Muscle of leg (tissue), 11 donors: ENCODE results near the gene LACTBL1. TPM values are rescaled to one million over a fixed set of nuclear protein-coding genes. Genes with fewer than 3 reads are reported as not detected.

Source experiments
- DNase-seq: peaks from one replicate; pipeline ENCODE4 v3.0.0; 2013
- H3K27ac ChIP-seq: one replicate; pipeline ENCODE4 v1.5.1; 2013; ENCODE audit warnings: mild to moderate bottlenecking, low read length, control low read depth
- H3K27me3 ChIP-seq: one replicate; pipeline ENCODE4 v1.6.1; 2013; ENCODE audit warnings: low read length; ENCODE audit not compliant: control insufficient read depth, insufficient read depth
- H3K36me3 ChIP-seq: one replicate; pipeline ENCODE4 v1.6.1; 2013; ENCODE audit warnings: low read length; ENCODE audit not compliant: control insufficient read depth, insufficient read depth
- H3K4me1 ChIP-seq: one replicate; pipeline ENCODE4 v1.6.1; 2013; ENCODE audit warnings: low read length; ENCODE audit not compliant: control insufficient read depth, insufficient read depth
- H3K4me3 ChIP-seq: one replicate; pipeline ENCODE4 v1.5.1; 2013; ENCODE audit warnings: low read length, control low read depth
- H3K9me3 ChIP-seq: replicated peaks from 2 replicates; pipeline ENCODE4 v1.6.1; 2013; ENCODE audit warnings: low read depth, low read length; ENCODE audit not compliant: control insufficient read depth
- WGBS: methylation state at CpG from one replicate; pipeline ENCODE4 v1.1.5; 2013; ENCODE audit warnings: missing lambda C conversion rate; ENCODE audit not compliant: insufficient coverage; 5-methylcytosine and 5-hydroxymethylcytosine counted together
- polyA plus RNA-seq, 8 donors: library from polyadenylated mRNA; unstranded; fragments of 120-200 nt; gene quantifications; one replicate each; pipeline versions ENCODE4 v1.2.1 to v1.2.3, GENCODE V29; 2013; ENCODE audit warnings: inconsistent platforms in 1 of 8, low replicate concordance in 1 of 8; ENCODE audit not compliant: insufficient read length in 8 of 8, insufficient read depth in 1 of 8
- total RNA-seq: library from RNA; stranded (reverse); fragments of 120-200 nt; gene quantifications from one replicate; pipeline ENCODE4 v1.2.4, GENCODE V29; 2013

LACTBL1 gene
- total and polyA plus RNA-seq, 9 donors, result not detected

DNA sequence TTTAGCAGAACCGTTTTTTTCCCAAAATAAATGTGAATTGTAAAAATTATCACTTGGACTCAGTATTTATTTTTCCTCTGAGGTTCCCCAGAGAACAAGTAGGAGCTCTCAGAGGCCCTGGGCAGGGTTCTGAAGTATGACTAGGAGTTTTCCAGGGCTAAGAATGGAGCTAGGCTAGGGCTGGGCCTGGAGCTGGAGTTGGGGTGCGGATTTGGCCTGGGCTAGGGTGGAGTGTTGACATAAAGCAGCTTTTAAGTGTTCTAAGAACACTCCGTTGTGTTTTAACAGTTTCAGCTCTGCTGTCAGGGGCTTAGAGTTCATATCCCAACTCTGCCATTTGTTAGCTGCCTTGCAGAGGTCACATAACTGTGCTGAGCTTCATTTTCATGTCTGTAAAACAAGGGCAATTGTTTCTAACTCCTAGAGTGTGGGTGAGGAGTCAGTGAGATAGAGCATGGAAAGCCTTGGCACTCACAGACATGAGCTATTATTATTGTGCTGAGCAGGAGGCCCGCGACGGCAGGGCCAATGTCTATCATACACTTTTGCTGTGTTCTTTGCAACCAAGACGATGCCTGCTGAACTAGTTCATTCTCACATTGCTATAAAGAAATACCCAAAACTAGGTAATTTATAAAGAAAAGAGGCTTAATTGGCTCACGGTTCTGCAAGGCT, 51.1 kb downstream of the LACTBL1 start:
- Histone ChIP-seq H3K4me1 (peaks cover 18% of the 10 kb centered on the region), H3K9me3 (no peaks in the 10 kb centered on the region), H3K27me3 (peaks cover 2% of the 10 kb centered on the region), H3K27ac (no peak overlapping the region), H3K4me3 (no peak overlapping the region), H3K36me3 (no peaks in the 10 kb centered on the region)
- DNase-seq, result no peak
- 80% methylated on average over 2 of the region's 8 CpGs for WGBS

DNA sequence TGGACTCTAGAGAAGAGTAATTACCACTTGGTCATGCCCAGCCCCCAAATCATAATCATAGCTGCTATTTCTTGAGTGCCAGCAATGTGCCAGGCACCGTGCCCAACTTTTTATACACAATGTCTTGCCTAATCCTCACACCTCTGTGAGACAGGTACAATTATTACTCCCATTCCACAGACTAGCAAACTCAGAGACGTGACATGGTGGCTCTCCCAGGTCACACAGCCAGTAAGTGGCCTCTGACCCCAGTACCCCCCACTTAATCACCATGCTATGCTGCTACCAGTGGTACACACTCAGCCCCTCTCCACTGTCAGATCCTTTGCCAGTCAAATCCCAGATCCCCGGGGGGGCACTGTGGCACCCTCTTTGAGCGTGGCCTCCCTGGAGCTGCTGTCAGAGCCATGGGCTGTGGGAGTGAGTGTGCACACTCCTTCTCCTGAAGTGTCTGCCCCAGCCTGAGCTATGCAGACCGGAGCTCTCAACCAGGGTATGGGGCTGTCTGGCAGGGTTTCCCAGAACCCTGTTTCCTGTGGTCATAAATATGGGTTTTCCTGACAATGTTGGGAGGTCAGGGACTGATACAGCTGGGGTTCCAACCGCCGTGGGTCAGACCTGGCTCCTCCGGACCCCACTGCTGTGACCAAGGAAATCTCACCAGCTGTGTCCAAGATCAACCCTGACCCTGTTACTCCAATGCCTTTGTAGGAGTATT, 51.8 kb downstream of the LACTBL1 start:
- Histone ChIP-seq H3K36me3 (no peaks in the 10 kb centered on the region), H3K27me3 (peaks cover 2% of the 10 kb centered on the region), H3K4me1 (peaks cover 24% of the 10 kb centered on the region), H3K9me3 (no peaks in the 10 kb centered on the region), H3K4me3 (no peak overlapping the region), H3K27ac (no peak overlapping the region)
- DNase-seq, result no peak
- WGBS, result 74% methylated on average over 5 of the region's 8 CpGs

GRCh38 chr1:22920026-22920733, 52.5 kb downstream of the LACTBL1 start:
- H3K36me3 ChIP-seq, result no peaks in the 10 kb centered on the region
- H3K4me3 ChIP-seq, result no peak overlapping the region
- WGBS, result 65% methylated on average over 4 of the region's 6 CpGs
- DNase-seq, result no peak
- H3K27ac ChIP-seq, result no peak overlapping the region
- H3K27me3 ChIP-seq, result peaks cover 2% of the 10 kb centered on the region
- H3K4me1 ChIP-seq, result peaks cover 30% of the 10 kb centered on the region
- H3K9me3 ChIP-seq, result no peaks in the 10 kb centered on the region

DNA sequence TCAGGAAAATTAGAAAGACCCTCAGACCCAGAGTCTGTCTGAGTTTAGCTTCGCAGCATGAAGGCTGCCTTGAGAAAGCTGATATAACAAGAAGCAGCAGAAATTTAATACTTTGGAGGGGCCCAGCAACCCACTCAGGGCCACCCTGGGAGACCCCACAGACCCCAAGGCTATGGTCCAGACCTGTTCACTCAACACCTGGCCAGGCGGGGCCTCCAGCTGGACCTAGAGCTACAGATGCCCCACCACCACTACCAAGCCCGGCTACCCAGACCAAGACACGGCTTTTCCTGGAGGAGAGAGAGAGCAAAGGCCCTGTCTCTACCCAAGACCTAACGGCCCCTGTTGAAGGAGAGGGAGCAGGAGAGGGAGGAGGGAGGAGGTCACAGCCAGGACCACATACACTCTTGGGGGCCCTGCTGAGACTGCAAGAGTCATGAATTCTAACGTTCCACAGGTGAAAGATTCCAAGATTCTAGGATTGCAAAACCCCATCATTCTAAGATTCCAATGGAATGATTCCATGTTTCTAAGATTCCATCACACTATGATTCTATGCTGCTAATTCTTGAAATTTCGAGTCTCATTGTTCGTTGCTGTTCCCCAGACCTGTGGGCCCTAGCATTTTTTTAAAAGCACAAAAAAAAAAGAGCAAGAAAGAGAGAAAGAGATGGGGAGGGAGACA, 53.2 kb downstream of the LACTBL1 start:
- no peaks in the 10 kb centered on the region for H3K36me3 ChIP-seq
- peaks cover 30% of the 10 kb centered on the region for H3K4me1 ChIP-seq
- DNase-seq, result no peak
- H3K27me3 ChIP-seq, result peaks cover 2% of the 10 kb centered on the region
- 67% methylated on average over 2 of the region's 8 CpGs for WGBS
- no peak overlapping the region for H3K4me3 ChIP-seq
- H3K27ac ChIP-seq, result no peak overlapping the region
- no peaks in the 10 kb centered on the region for H3K9me3 ChIP-seq

- DNase-seq, result no peak
- Histone ChIP-seq H3K27ac (no peak overlapping the region), H3K36me3 (no peaks in the 10 kb centered on the region), H3K4me3 (no peak overlapping the region), H3K9me3 (no peaks in the 10 kb centered on the region), H3K4me1 (peaks cover 37% of the 10 kb centered on the region), H3K27me3 (peaks cover 2% of the 10 kb centered on the region)
- WGBS, result 66% methylated on average over 2 of the region's 4 CpGs
Observed at GRCh38 chr1:22918644-22919043, 54.0 kb downstream of the LACTBL1 start.

- Histone ChIP-seq H3K27me3 (peaks cover 1% of the 10 kb centered on the region), H3K4me1 (peaks cover 42% of the 10 kb centered on the region), H3K27ac (no peak overlapping the region), H3K4me3 (no peak overlapping the region), H3K36me3 (no peaks in the 10 kb centered on the region), H3K9me3 (no peaks in the 10 kb centered on the region)
- 84% methylated on average over 5 of the region's 5 CpGs for WGBS
- DNase-seq, result no peak
Observed at GRCh38 chr1:22917989-22918388, 54.7 kb downstream of the LACTBL1 start.

GRCh38 chr1:22916471-22916820, 56.2 kb downstream of the LACTBL1 start:
- Histone ChIP-seq H3K27ac (peak overlapping the region; percentile 51), H3K36me3 (peaks cover 9% of the 10 kb centered on the region), H3K9me3 (no peaks in the 10 kb centered on the region), H3K27me3 (no peaks in the 10 kb centered on the region), H3K4me1 (peaks cover 42% of the 10 kb centered on the region), H3K4me3 (no peak overlapping the region)
- WGBS, result 82% methylated on average over 4 of the region's 12 CpGs
- DNase-seq, result peak; percentile 80

DNA sequence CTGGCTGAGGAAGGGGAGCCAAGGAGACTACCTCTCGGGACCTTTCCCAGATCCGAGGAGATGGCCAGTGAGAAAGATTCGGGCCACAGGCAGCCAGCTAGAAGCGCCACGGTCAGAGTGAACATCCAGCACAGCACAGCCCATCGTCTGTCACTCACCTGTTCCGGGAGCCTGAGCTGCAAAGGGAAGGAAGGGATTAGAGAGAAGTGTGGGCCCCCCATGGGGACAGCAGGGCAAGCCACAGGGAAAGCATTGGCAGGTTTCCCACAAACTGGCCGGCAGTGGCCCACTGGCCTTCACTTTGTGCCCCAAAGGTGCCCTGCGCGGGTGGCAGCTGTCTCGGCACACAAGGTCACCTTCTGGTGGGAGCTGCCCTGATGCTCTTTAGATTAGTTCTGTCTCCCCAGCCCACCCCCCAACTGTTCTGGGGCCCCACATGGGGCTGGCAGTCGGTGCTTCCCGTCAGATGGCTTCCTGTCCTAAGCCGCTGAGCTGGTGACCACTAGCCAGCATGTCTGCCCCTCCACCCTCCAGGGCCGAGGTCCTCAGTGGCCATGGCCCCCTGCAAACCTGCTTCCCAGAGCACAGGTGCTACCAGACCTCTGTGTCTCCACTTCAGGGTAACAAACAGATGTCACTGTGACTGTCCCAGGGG, 56.7 kb downstream of the LACTBL1 start:
- H3K9me3 ChIP-seq, result no peaks in the 10 kb centered on the region
- peak overlapping the region; percentile 35 for H3K27ac ChIP-seq
- H3K36me3 ChIP-seq, result peaks cover 9% of the 10 kb centered on the region
- DNase-seq, result no peak
- WGBS, result 51% methylated on average over 12 of the region's 15 CpGs
- no peak overlapping the region for H3K4me3 ChIP-seq
- peaks cover 42% of the 10 kb centered on the region for H3K4me1 ChIP-seq
- H3K27me3 ChIP-seq, result no peaks in the 10 kb centered on the region

GRCh38 chr1:22915231-22915630, 57.4 kb downstream of the LACTBL1 start:
- Histone ChIP-seq H3K27me3 (no peaks in the 10 kb centered on the region), H3K4me3 (no peak overlapping the region), H3K36me3 (peaks cover 9% of the 10 kb centered on the region), H3K27ac (no peak overlapping the region), H3K9me3 (no peaks in the 10 kb centered on the region), H3K4me1 (peaks cover 42% of the 10 kb centered on the region)
- DNase-seq, result no peak
- 56% methylated on average over 6 of the region's 7 CpGs for WGBS
